SK-N-SH treated with all-trans-retinoic acid at 6 μM for 48 hours (cell line): ENCODE data around the gene RAP2A.

Experiments used
- ARNTL ChIP-seq: fragments of 450-650 bp; formaldehyde crosslinking; IDR thresholded peaks from 2 replicates; pipeline ENCODE4 v1.5.0; 2020; ENCODE audit warnings: low read depth, mild to moderate bottlenecking, moderate library complexity, borderline replicate concordance
- CSDC2 ChIP-seq: fragments of 250-450 bp; sonication (Bioruptor Pico); IDR thresholded peaks from 2 replicates; pipeline ENCODE4 v1.5.0; 2020; ENCODE audit warnings: mild to moderate bottlenecking, moderate library complexity
- GLIS3 ChIP-seq: fragments of 250-450 bp; sonication (Bioruptor Pico); IDR thresholded peaks from 2 replicates; pipeline ENCODE4 v1.5.0; 2020; ENCODE audit warnings: mild to moderate bottlenecking, moderate library complexity
- ISL1 ChIP-seq: fragments of 250-450 bp; sonication (Bioruptor Pico); IDR thresholded peaks from 2 replicates; pipeline ENCODE4 v2.1.2; 2022; ENCODE audit warnings: mild to moderate bottlenecking, moderate library complexity
- OSR1 ChIP-seq: fragments of 250-450 bp; sonication (Bioruptor Pico); IDR thresholded peaks from 2 replicates; pipeline ENCODE4 v1.8.0; 2022; ENCODE audit warnings: moderate library complexity, mild to moderate bottlenecking, inconsistent platforms
- RARB ChIP-seq: fragments of 250-450 bp; sonication (Bioruptor Pico); IDR thresholded peaks from 2 replicates; pipeline ENCODE4 v1.8.0; 2021; ENCODE audit warnings: mild to moderate bottlenecking, moderate library complexity
- TOX ChIP-seq: fragments of 250-450 bp; sonication (Bioruptor Pico); IDR thresholded peaks from 2 replicates; pipeline ENCODE4 v1.8.0; 2021; ENCODE audit warnings: mild to moderate bottlenecking, moderate library complexity, borderline replicate concordance
- ZC3H10 ChIP-seq: fragments of 250-450 bp; sonication (Bioruptor Pico); IDR thresholded peaks from 2 replicates; pipeline ENCODE4 v1.5.1; 2021; ENCODE audit warnings: mild to moderate bottlenecking, moderate library complexity
- ZFP3 ChIP-seq: fragments of 250-450 bp; sonication (Bioruptor Pico); IDR thresholded peaks from 2 replicates; pipeline ENCODE4 v1.5.0; 2020; ENCODE audit warnings: mild to moderate bottlenecking, moderate library complexity
- ZFP30 ChIP-seq: fragments of 450-650 bp; formaldehyde crosslinking; IDR thresholded peaks from 2 replicates; pipeline ENCODE4 v1.5.0; 2022; ENCODE audit warnings: mild to moderate bottlenecking, moderate library complexity
- ZNF565 ChIP-seq: fragments of 450-650 bp; formaldehyde crosslinking; conservative IDR thresholded peaks from 2 replicates; pipeline ENCODE4 v1.5.0; 2020; ENCODE audit warnings: low read depth, mild to moderate bottlenecking, moderate library complexity
- TF ChIP-seq, protein P1 (sequence below): fragments of 250-450 bp; sonication (Bioruptor Pico); IDR thresholded peaks from 2 replicates; pipeline ENCODE4 v1.5.1; 2020; ENCODE audit warnings: low read depth, mild to moderate bottlenecking, moderate library complexity
- TF ChIP-seq, protein P2 (sequence below): fragments of 250-450 bp; sonication (Bioruptor Pico); IDR thresholded peaks from 2 replicates; pipeline ENCODE4 v1.5.0; 2020; ENCODE audit warnings: mild to moderate bottlenecking, moderate library complexity

DNA sequence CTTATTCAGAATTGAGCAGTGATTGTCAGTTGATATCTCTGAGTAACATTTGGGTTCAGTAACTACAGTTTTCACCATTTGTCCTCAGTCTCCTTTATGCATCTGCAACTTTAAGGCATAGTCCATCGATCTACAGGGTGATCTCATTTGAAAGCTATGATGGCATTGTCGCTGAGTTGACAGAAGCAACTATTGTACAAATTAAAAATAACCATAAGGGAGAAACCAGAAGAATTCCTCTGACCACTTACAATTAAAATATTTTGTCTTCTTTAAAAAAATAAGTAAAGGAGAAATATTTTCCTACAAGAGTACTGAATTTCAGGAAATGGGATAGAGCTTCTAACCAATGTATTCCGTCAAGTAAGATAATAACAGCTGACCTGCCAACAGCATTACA lies 30.6 kb downstream of the RAP2A start:
- no peak for TF ChIP-seq ISL1 (CRISPR knock-in tag)
- no peak for TF ChIP-seq RARB (CRISPR knock-in tag)
- no peak for TF ChIP-seq ZFP3 (CRISPR knock-in tag)
- TF ChIP-seq ARNTL (CRISPR knock-in tag), result no peak
- no peak for TF ChIP-seq CSDC2 (CRISPR knock-in tag)
- TF ChIP-seq, protein P1, sequence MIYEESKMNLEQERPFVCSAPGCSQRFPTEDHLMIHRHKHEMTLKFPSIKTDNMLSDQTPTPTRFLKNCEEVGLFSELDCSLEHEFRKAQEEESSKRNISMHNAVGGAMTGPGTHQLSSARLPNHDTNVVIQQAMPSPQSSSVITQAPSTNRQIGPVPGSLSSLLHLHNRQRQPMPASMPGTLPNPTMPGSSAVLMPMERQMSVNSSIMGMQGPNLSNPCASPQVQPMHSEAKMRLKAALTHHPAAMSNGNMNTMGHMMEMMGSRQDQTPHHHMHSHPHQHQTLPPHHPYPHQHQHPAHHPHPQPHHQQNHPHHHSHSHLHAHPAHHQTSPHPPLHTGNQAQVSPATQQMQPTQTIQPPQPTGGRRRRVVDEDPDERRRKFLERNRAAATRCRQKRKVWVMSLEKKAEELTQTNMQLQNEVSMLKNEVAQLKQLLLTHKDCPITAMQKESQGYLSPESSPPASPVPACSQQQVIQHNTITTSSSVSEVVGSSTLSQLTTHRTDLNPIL (CRISPR knock-in tag), result no peak
- TF ChIP-seq OSR1, result no peak
- no peak for TF ChIP-seq ZFP30 (CRISPR knock-in tag)
- TF ChIP-seq, protein P2, sequence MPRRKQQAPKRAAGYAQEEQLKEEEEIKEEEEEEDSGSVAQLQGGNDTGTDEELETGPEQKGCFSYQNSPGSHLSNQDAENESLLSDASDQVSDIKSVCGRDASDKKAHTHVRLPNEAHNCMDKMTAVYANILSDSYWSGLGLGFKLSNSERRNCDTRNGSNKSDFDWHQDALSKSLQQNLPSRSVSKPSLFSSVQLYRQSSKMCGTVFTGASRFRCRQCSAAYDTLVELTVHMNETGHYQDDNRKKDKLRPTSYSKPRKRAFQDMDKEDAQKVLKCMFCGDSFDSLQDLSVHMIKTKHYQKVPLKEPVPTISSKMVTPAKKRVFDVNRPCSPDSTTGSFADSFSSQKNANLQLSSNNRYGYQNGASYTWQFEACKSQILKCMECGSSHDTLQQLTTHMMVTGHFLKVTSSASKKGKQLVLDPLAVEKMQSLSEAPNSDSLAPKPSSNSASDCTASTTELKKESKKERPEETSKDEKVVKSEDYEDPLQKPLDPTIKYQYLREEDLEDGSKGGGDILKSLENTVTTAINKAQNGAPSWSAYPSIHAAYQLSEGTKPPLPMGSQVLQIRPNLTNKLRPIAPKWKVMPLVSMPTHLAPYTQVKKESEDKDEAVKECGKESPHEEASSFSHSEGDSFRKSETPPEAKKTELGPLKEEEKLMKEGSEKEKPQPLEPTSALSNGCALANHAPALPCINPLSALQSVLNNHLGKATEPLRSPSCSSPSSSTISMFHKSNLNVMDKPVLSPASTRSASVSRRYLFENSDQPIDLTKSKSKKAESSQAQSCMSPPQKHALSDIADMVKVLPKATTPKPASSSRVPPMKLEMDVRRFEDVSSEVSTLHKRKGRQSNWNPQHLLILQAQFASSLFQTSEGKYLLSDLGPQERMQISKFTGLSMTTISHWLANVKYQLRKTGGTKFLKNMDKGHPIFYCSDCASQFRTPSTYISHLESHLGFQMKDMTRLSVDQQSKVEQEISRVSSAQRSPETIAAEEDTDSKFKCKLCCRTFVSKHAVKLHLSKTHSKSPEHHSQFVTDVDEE (CRISPR knock-in tag), result no peak
- TF ChIP-seq ZC3H10 (CRISPR knock-in tag), result no peak
- no peak for TF ChIP-seq ZNF565
- no peak for TF ChIP-seq GLIS3
- no peak for TF ChIP-seq TOX (CRISPR knock-in tag)
